ENCODE data around the gene GNA15.

The GNA15 gene

GRCh38 chr19:3210347-3211017 lies 74.6 kb downstream of the GNA15 start:
- in situ Hi-C loops (cut with MboI; ENCODE audit: low pct_unique_long_range_greater_than_20kb, low sequenced_read_pairs, unreplicated experiment), result no loop called here
- peak; percentile 86 for TF ChIP-seq CTCF (IDR thresholded peaks at IDR 0.05; ENCODE audit: extremely low read depth, insufficient read depth, missing control alignments)
- DNase-seq (ENCODE audit: low spot score), result peak; percentile 87

DNA sequence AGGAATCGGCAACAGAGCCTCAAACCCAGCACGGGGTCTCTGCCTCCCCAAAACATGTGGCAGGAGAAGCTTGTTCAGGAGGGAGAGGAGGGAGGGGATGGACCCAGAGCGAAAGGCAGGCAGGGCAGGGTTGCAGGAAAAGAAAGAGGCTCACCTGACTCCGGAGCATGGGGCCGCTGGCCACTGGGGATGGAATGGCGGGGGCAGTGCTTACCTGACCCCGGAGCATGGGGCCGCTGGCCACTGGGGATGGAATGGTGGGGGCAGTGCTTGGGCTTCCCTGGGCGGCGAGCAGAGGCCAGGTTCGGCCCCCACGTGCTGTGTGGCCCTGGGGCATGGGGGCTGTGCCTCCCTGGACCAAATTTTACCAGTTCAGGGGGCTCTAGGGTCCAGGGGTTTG lies 75.4 kb downstream of the GNA15 start:
- no peak for DNase-seq (ENCODE audit: low spot score)
- no peak for TF ChIP-seq CTCF (IDR thresholded peaks at IDR 0.05; ENCODE audit: extremely low read depth, insufficient read depth, missing control alignments)
- in situ Hi-C loops (cut with MboI; ENCODE audit: low pct_unique_long_range_greater_than_20kb, low sequenced_read_pairs, unreplicated experiment), result no loop called here

- no peak for TF ChIP-seq CTCF (IDR thresholded peaks at IDR 0.05; ENCODE audit: extremely low read depth, insufficient read depth, missing control alignments)
- no peak for DNase-seq (ENCODE audit: low spot score)
- in situ Hi-C loops (cut with MboI; ENCODE audit: low pct_unique_long_range_greater_than_20kb, low sequenced_read_pairs, unreplicated experiment), result no loop called here
Observed at GRCh38 chr19:3213159-3213558, 77.3 kb downstream of the GNA15 start.

Measured in GM13977 (cell line).